HCT116 (cell line): ENCODE measurements around the gene CACNA1S. TPM values are rescaled to one million over a fixed set of nuclear protein-coding genes. Genes with fewer than 3 reads are reported as not detected.

ENCODE experiments used
- ATAC-seq: fragments of 200-7000 bp; cut with Tn5 transposase; 2 replicates; pipeline ENCODE4 v1.9.1; 2020; ENCODE audit warnings: mild to moderate bottlenecking, moderate library complexity
- BruUV-seq: library from RNA; stranded (reverse); fragments of 400-500 nt; replicated peaks from 2 replicates; lab custom pipeline; 2021; lab: Mats Ljungman, UMichigan
- CTCF ChIA-PET: fragments of 300-600 bp; sonication (Branson Sonifier 250); formaldehyde crosslinking; loops from one replicate; lab custom pipeline; 2021; ENCODE audit warnings: antibody characterized with exemption; lab: Charles Lee
- POLR2A ChIA-PET: fragments of 300-600, 350-600 bp; sonication (Branson Sonifier 250); formaldehyde crosslinking; loops from one replicate; lab custom pipeline; 2021; ENCODE audit warnings: antibody characterized with exemption; lab: Charles Lee
- RAD21 ChIA-PET, 2 experiments: fragments of 300-600 bp; sonication (Branson Sonifier 250); formaldehyde crosslinking; loops; one replicate each; lab custom pipeline; 2023; ENCODE audit warnings: low total read pairs in 2 of 2; ENCODE audit not compliant: uncharacterized antibody in 2 of 2, unreplicated experiment in 2 of 2, low non-redundant PET in 1 of 2; lab: Charles Lee
- DNase-seq: peaks from one replicate; pipeline ENCODE4 v3.0.0-alpha.2; 2010; ENCODE audit warnings: low read depth, low spot score
- H2AFZ ChIP-seq: fragments of 200-600 bp; shearing (Covaris generic), sonication (generic); 2 replicates; pipeline ENCODE4 v1.6.1; 2017; ENCODE audit warnings: low read depth, mixed run types, mixed read lengths, antibody characterized with exemption, low read length; ENCODE audit not compliant: poor library complexity, severe bottlenecking
- H3K27ac ChIP-seq: 2 replicates; pipeline ENCODE4 v1.5.1; 2012; ENCODE audit warnings: low read depth, low read length
- H3K27me3 ChIP-seq: fragments of 200-600 bp; sonication (generic); 2 replicates; pipeline ENCODE4 v1.6.1; 2016; ENCODE audit warnings: mixed run types, low read length, mixed read lengths; ENCODE audit not compliant: insufficient read depth
- H3K36me3 ChIP-seq, 2 experiments: fragments of 200-500 bp in 1 of 2; fragments of 200-600 bp in 1 of 2; sonication (Bioruptor generic) in 1 of 2; sonication (generic) in 1 of 2; 2 replicates each; pipeline versions ENCODE4 v1.5.1 to v1.6.1; 2014 to 2016; ENCODE audit warnings: low read length in 2 of 2, inconsistent platforms in 1 of 2, mixed read lengths in 1 of 2, mixed run types in 1 of 2; ENCODE audit not compliant: insufficient read depth in 2 of 2, control insufficient read depth in 1 of 2
- H3K4me1 ChIP-seq, 2 experiments: fragments of 200-600 bp in 1 of 2; sonication (generic) in 1 of 2; 2 replicates each; pipeline versions ENCODE4 v1.5.1 to v1.6.1; 2012 to 2017; ENCODE audit warnings: low read length in 2 of 2, inconsistent platforms in 1 of 2, mild to moderate bottlenecking in 1 of 2, mixed read lengths in 1 of 2, mixed run types in 1 of 2, moderate library complexity in 1 of 2; ENCODE audit not compliant: insufficient read depth in 2 of 2, control insufficient read depth in 1 of 2
- H3K4me2 ChIP-seq: fragments of 200-600 bp; sonication (generic); 2 replicates; pipeline ENCODE4 v1.6.1; 2017; ENCODE audit warnings: mixed run types, low read length, mixed read lengths
- H3K4me3 ChIP-seq, 2 experiments: fragments of 200-600 bp in 1 of 2; sonication (generic) in 1 of 2; replicated peaks in 1 of 2; 2 replicates each; pipeline ENCODE4 v1.5.1; 2011 to 2016; ENCODE audit warnings: low read length in 2 of 2, control low read depth in 1 of 2, low read depth in 1 of 2, mild to moderate bottlenecking in 1 of 2, mixed read lengths in 1 of 2, mixed run types in 1 of 2
- H3K79me2 ChIP-seq: fragments of 200-600 bp; sonication (generic); 2 replicates; pipeline ENCODE4 v1.6.1; 2017; ENCODE audit warnings: mild to moderate bottlenecking, mixed run types, low read length, moderate library complexity, mixed read lengths; ENCODE audit not compliant: insufficient read depth
- H3K9ac ChIP-seq: fragments of 200-600 bp; sonication (generic); 2 replicates; pipeline ENCODE4 v1.6.1; 2016; ENCODE audit warnings: low read length, mixed read lengths
- H3K9me2 ChIP-seq: fragments of 200-600 bp; sonication (generic), shearing (Covaris generic); 2 replicates; pipeline ENCODE4 v1.6.1; 2017; ENCODE audit warnings: mixed run types, mild to moderate bottlenecking, moderate library complexity; ENCODE audit not compliant: insufficient read depth
- H3K9me3 ChIP-seq, 2 experiments: fragments of 200-500 bp in 1 of 2; fragments of 200-600 bp in 1 of 2; sonication (Bioruptor generic) in 1 of 2; sonication (generic) in 1 of 2; 2 replicates each; pipeline ENCODE4 v1.6.1; 2014 to 2017; ENCODE audit warnings: low read length in 2 of 2, mixed read lengths in 2 of 2, inconsistent platforms in 1 of 2, low read depth in 1 of 2, mild to moderate bottlenecking in 1 of 2, mixed run types in 1 of 2, moderate library complexity in 1 of 2; ENCODE audit not compliant: control insufficient read depth in 1 of 2, insufficient read depth in 1 of 2
- H4K20me1 ChIP-seq: fragments of 200-600 bp; sonication (generic), shearing (Covaris generic); 2 replicates; pipeline ENCODE4 v1.6.1; 2017; ENCODE audit warnings: mixed run types, mild to moderate bottlenecking, moderate library complexity; ENCODE audit not compliant: insufficient read depth
- CBX3 ChIP-seq: IDR thresholded peaks from 2 replicates; pipeline ENCODE4 v1.6.1; 2012; ENCODE audit warnings: low read depth
- CEBPB ChIP-seq: IDR thresholded peaks from 2 replicates; pipeline ENCODE4 v1.6.1; 2012; ENCODE audit warnings: low read depth
- EGR1 ChIP-seq: IDR thresholded peaks from 2 replicates; pipeline ENCODE4 v1.6.1; 2012; ENCODE audit warnings: low read depth
- ELF1 ChIP-seq: IDR thresholded peaks from 2 replicates; pipeline ENCODE4 v1.6.1; 2012; ENCODE audit warnings: low read depth, borderline replicate concordance
- EZH2 ChIP-seq: fragments of 200-600 bp; sonication (generic); IDR thresholded peaks from 2 replicates; pipeline ENCODE4 v1.6.1; 2017; ENCODE audit warnings: antibody characterized with exemption, mixed run types
- EZH2phosphoT487 ChIP-seq: fragments of 200-600 bp; IDR thresholded peaks from 2 replicates; pipeline ENCODE4 v1.6.1; 2018; ENCODE audit warnings: antibody characterized with exemption, borderline replicate concordance
- FOSL1 ChIP-seq: IDR thresholded peaks from 2 replicates; pipeline ENCODE4 v1.6.1; 2012; ENCODE audit warnings: low read depth
- POLR2A ChIP-seq: IDR thresholded peaks from 2 replicates; pipeline ENCODE4 v1.7.0; 2011; ENCODE audit warnings: borderline replicate concordance; ENCODE audit not compliant: insufficient read depth, insufficient read length; ENCODE audit errors: extremely low read depth
- POLR2AphosphoS5 ChIP-seq: IDR thresholded peaks from 2 replicates; pipeline ENCODE4 v1.6.1; 2011; ENCODE audit warnings: mild to moderate bottlenecking, low read depth, low read length, moderate library complexity
- SP1 ChIP-seq: IDR thresholded peaks from 2 replicates; pipeline ENCODE4 v1.6.1; 2012; ENCODE audit warnings: low read depth
- TCF7L2 ChIP-seq: IDR thresholded peaks from 2 replicates; pipeline ENCODE4 v1.7.0; 2011; ENCODE audit warnings: borderline replicate concordance, inconsistent platforms; ENCODE audit not compliant: insufficient read depth, insufficient read length; ENCODE audit errors: extremely low read depth
- YY1 ChIP-seq: IDR thresholded peaks from 2 replicates; pipeline ENCODE4 v1.6.1; 2011; ENCODE audit warnings: low read length, low read depth, moderate library complexity, mild to moderate bottlenecking; ENCODE audit not compliant: insufficient replicate concordance; ENCODE audit errors: extremely low read depth
- ZFX ChIP-seq: fragments of 450-650 bp; IDR thresholded peaks from 2 replicates; pipeline ENCODE4 v1.6.1; 2017
- ZNF274 ChIP-seq: fragments of 200-500 bp; sonication (Bioruptor generic); IDR thresholded peaks from 2 replicates; pipeline ENCODE4 v1.6.1; 2014; ENCODE audit warnings: mild to moderate bottlenecking, low read depth, low read length, inconsistent platforms
- intact Hi-C: fragments of 100-400 bp; cut with micrococcal nuclease; formaldehyde crosslinking; loops from 2 replicates; pipeline ENCODE4 v1.10.0; 2022
- total RNA-seq: library from RNA; stranded (reverse); gene quantifications from one replicate; pipeline ENCODE4 v1.2.1, GENCODE V29; 2021; ENCODE audit not compliant: unreplicated experiment
- TF ChIP-seq, protein P1 (sequence below): IDR thresholded peaks from 2 replicates; pipeline ENCODE4 v1.6.1; 2012; ENCODE audit warnings: low read depth
- TF ChIP-seq, protein P2 (sequence below), 3 experiments: fragments of 200-600 bp in 1 of 3; sonication (generic) in 1 of 3; IDR thresholded peaks in 2 of 3; conservative IDR thresholded peaks in 1 of 3; 2 replicates each; pipeline ENCODE4 v1.5.1; 2012 to 2017; ENCODE audit warnings: low read depth in 2 of 3, low read length in 2 of 3, antibody characterized with exemption in 1 of 3, borderline replicate concordance in 1 of 3, control low read depth in 1 of 3, mild to moderate bottlenecking in 1 of 3, mixed read lengths in 1 of 3, mixed run types in 1 of 3, moderate library complexity in 1 of 3; ENCODE audit not compliant: insufficient read depth in 1 of 3

Gene CACNA1S
- total RNA-seq, 1 experiment from 2014 or later = not detected

DNA sequence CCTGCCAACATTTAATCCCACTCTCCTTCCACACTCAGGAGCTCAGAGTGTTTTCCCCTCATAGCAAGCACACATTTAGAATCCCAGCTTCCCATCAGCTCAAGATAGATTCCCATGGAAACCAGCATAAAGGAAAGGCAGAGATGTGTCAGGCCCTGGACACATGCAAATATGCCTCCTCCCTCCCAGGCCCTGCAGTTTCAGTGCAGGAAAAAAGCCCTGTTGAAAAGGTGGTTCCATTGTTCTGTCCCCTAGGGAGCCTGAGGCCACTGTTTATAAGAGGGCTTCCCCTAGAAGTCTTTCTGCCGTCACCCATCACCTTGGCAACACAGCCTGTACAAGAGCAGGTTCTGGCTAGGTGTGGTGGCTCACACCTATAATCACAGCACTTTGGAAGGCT lies 3.6 kb downstream of the CACNA1S start:
- peaks cover 2 to 3% of the 10 kb centered on the region in 2 experiments; a peak in 3 of 4 replicates for H3K4me1 ChIP-seq
- H3K27me3 ChIP-seq = no peaks in the 10 kb centered on the region
- no peaks in the 10 kb centered on the region for H4K20me1 ChIP-seq
- no peak overlapping the region for H3K4me2 ChIP-seq
- no peak overlapping the region for H3K9ac ChIP-seq
- ChIA-PET RAD21 (no interaction called here), POLR2A (interaction anchor here (1.0 kb wide), 1 partner anchor 23 kb away, joined by 3 read pairs; no protein-coding TSS in a partner anchor), CTCF (no interaction called here)
- intact Hi-C loops = no loop called here
- no peaks in the 10 kb centered on the region for H3K79me2 ChIP-seq
- no peak for TF ChIP-seq CBX3
- no peak for TF ChIP-seq POLR2AphosphoS5
- TF ChIP-seq POLR2A = no peak
- no peak for TF ChIP-seq CEBPB
- no peak for TF ChIP-seq ZNF274
- no peak for TF ChIP-seq TCF7L2
- TF ChIP-seq YY1 = no peak
- no peak for TF ChIP-seq EGR1
- no peak for TF ChIP-seq FOSL1
- BruUV-seq = no TSS peak
- DNase-seq = no peak
- H3K4me3 ChIP-seq = no peak overlapping the region
- H2AFZ ChIP-seq = no peak overlapping the region
- no peak for ATAC-seq
- H3K27ac ChIP-seq = no peak overlapping the region
- H3K9me2 ChIP-seq = no peaks in the 10 kb centered on the region
- H3K36me3 ChIP-seq = no peaks in the 10 kb centered on the region
- no peaks in the 10 kb centered on the region for H3K9me3 ChIP-seq

DNA sequence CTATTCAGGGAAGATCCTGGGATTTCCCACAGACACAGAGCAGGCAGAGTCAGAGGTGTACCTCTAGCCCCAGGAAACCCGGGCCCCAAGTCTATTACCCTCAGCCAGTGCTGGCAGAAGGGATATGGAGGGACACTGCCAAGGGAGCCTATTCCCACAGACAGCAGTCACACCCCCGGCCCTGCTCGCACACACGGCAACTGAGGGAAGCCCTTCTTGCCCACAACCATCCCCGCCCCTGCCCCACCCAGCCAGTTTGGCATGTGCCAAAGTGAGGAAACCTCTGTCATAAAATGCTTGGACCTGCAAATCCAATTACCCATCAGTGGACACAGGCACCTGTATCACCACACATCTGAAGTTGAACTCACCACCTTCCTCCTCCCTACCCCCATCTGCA lies 6.5 kb downstream of the CACNA1S start:
- H3K9me2 ChIP-seq = no peaks in the 10 kb centered on the region
- no peak for ATAC-seq
- no peaks in the 10 kb centered on the region for H4K20me1 ChIP-seq
- no peak overlapping the region for H2AFZ ChIP-seq
- CTCF ChIA-PET = no interaction called here
- no peak overlapping the region for H3K4me2 ChIP-seq
- H3K4me1 ChIP-seq = no peaks in the 10 kb centered on the region
- RAD21 ChIA-PET = no interaction called here
- no peak overlapping the region for H3K27ac ChIP-seq
- no TSS peak for BruUV-seq
- POLR2A ChIA-PET = no interaction called here
- no peak overlapping the region for H3K4me3 ChIP-seq
- H3K9ac ChIP-seq = no peak overlapping the region
- H3K27me3 ChIP-seq = no peaks in the 10 kb centered on the region
- no peaks in the 10 kb centered on the region for H3K9me3 ChIP-seq
- H3K36me3 ChIP-seq = no peaks in the 10 kb centered on the region
- intact Hi-C loops = no loop called here
- DNase-seq = no peak
- H3K79me2 ChIP-seq = no peaks in the 10 kb centered on the region
- no peak for TF ChIP-seq YY1
- TF ChIP-seq, protein P1, sequence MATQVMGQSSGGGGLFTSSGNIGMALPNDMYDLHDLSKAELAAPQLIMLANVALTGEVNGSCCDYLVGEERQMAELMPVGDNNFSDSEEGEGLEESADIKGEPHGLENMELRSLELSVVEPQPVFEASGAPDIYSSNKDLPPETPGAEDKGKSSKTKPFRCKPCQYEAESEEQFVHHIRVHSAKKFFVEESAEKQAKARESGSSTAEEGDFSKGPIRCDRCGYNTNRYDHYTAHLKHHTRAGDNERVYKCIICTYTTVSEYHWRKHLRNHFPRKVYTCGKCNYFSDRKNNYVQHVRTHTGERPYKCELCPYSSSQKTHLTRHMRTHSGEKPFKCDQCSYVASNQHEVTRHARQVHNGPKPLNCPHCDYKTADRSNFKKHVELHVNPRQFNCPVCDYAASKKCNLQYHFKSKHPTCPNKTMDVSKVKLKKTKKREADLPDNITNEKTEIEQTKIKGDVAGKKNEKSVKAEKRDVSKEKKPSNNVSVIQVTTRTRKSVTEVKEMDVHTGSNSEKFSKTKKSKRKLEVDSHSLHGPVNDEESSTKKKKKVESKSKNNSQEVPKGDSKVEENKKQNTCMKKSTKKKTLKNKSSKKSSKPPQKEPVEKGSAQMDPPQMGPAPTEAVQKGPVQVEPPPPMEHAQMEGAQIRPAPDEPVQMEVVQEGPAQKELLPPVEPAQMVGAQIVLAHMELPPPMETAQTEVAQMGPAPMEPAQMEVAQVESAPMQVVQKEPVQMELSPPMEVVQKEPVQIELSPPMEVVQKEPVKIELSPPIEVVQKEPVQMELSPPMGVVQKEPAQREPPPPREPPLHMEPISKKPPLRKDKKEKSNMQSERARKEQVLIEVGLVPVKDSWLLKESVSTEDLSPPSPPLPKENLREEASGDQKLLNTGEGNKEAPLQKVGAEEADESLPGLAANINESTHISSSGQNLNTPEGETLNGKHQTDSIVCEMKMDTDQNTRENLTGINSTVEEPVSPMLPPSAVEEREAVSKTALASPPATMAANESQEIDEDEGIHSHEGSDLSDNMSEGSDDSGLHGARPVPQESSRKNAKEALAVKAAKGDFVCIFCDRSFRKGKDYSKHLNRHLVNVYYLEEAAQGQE = no peak
- no peak for TF ChIP-seq EGR1
- no peak for TF ChIP-seq EZH2phosphoT487
- TF ChIP-seq, protein P2, sequence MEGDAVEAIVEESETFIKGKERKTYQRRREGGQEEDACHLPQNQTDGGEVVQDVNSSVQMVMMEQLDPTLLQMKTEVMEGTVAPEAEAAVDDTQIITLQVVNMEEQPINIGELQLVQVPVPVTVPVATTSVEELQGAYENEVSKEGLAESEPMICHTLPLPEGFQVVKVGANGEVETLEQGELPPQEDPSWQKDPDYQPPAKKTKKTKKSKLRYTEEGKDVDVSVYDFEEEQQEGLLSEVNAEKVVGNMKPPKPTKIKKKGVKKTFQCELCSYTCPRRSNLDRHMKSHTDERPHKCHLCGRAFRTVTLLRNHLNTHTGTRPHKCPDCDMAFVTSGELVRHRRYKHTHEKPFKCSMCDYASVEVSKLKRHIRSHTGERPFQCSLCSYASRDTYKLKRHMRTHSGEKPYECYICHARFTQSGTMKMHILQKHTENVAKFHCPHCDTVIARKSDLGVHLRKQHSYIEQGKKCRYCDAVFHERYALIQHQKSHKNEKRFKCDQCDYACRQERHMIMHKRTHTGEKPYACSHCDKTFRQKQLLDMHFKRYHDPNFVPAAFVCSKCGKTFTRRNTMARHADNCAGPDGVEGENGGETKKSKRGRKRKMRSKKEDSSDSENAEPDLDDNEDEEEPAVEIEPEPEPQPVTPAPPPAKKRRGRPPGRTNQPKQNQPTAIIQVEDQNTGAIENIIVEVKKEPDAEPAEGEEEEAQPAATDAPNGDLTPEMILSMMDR (IDR thresholded peaks at IDR 0.05 in 2 of 3, conservative IDR thresholded peaks at IDR 0.05 in 1 of 3; ENCODE audit: borderline replicate concordance in 1 of 3, insufficient read depth in 1 of 3, low read depth in 2 of 3, low read length in 2 of 3) = no peak
- TF ChIP-seq ZNF274 = no peak
- TF ChIP-seq POLR2A = no peak
- TF ChIP-seq EZH2 = no peak
- TF ChIP-seq ELF1 = no peak
- TF ChIP-seq CEBPB = no peak
- TF ChIP-seq TCF7L2 = no peak
- TF ChIP-seq ZFX = no peak
- no peak for TF ChIP-seq SP1
